ENCODE results near the gene WNT3. TPM values are rescaled to one million over a fixed set of nuclear protein-coding genes. Genes with fewer than 3 reads are reported as not detected.

Gene WNT3
- total and polyA plus RNA-seq, 2 of the 8 experiments (the other 6 are each of a cell fraction or from before 2014, with no cell fraction given), result 0.56 to 2.0 TPM

DNA sequence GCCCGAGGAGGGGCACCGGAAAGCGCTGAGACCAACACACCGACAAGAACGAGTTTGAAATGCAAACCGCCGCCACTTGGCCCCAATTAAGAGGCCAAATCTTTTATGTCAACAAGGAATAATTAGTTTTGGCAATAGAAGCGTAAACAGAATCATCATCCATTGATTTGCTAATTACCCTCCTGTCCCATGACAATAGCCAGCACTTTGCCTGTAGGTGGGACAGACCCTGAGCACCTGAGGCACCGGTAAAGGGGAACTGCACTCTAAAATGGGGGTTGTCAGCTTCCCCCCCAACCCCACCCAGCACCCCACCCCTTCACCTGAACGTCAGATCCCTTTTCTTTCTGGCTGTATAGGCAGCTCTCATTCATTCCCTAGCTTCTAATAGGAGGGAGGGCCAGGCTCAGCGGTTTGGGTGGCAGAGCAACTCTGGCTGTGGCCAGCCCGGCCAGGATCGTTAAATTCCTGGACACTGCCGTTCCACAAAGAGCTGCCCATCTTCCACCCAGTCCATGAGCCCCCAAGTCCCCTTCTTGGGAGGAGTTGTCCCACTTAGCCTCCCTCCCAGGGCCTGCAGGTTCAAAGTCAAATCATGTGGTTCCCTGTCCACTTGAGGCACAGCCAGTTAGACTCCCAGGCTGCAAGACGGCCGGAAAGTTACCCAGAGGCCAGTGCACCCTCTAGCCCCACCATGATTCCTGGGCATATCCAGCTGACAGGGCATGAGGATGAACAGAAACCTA, 45.8 kb downstream of the WNT3 start (continued):
- TF ChIP-seq CHD7 (IDR thresholded peaks at IDR 0.05; ENCODE audit: insufficient replicate concordance, low read length) (peak; percentile 54), MAX (IDR thresholded peaks at IDR 0.05) (peak; percentile 18), SP4 (IDR thresholded peaks at IDR 0.05; ENCODE audit: low read length) (0 out of 2 replicates have a peak, but pooled peaks have one; percentile 45), CREB1 (IDR thresholded peaks at IDR 0.05) (peak; percentile 23; the same call in 1 of the 2 replicates), RFX5 (IDR thresholded peaks at IDR 0.05; ENCODE audit: borderline replicate concordance, low read depth, low read length) (no peak), JUN (IDR thresholded peaks at IDR 0.05; ENCODE audit: low read depth, low read length) (0 out of 2 replicates have a peak, but pooled peaks have one; percentile 20), TAF1 (IDR thresholded peaks at IDR 0.05; ENCODE audit: low read depth, low read length) (peak; percentile 12)
- TF ChIP-seq, protein P1, sequence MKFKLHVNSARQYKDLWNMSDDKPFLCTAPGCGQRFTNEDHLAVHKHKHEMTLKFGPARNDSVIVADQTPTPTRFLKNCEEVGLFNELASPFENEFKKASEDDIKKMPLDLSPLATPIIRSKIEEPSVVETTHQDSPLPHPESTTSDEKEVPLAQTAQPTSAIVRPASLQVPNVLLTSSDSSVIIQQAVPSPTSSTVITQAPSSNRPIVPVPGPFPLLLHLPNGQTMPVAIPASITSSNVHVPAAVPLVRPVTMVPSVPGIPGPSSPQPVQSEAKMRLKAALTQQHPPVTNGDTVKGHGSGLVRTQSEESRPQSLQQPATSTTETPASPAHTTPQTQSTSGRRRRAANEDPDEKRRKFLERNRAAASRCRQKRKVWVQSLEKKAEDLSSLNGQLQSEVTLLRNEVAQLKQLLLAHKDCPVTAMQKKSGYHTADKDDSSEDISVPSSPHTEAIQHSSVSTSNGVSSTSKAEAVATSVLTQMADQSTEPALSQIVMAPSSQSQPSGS (IDR thresholded peaks at IDR 0.05; ENCODE audit: low read length), result peak; percentile 75; the same call in 1 of the 2 replicates

Data from H1 (cell line).